Measurements from ENCODE around the gene B4GALNT2. TPM values are rescaled to one million over a fixed set of nuclear protein-coding genes. Genes with fewer than 3 reads are reported as not detected.

B4GALNT2 gene
- total and polyA plus RNA-seq, 2 of the 8 experiments (the other 6 are each of a cell fraction or from before 2014, with no cell fraction given), result not detected

GRCh38 chr17:49085565-49086315 is 46.8 kb upstream of the B4GALNT2 start (continued):
- TF ChIP-seq CTBP2 (IDR thresholded peaks at IDR 0.05; ENCODE audit: borderline replicate concordance, insufficient read depth, insufficient read length, low read length) (no peak), EP300 (IDR thresholded peaks at IDR 0.05; ENCODE audit: borderline replicate concordance in 1 of 2, low read depth in 2 of 2, low read length in 2 of 2) (no peak), SP4 (IDR thresholded peaks at IDR 0.05; ENCODE audit: low read length) (no peak), ZNF274 (IDR thresholded peaks at IDR 0.05; ENCODE audit: borderline replicate concordance, extremely low read depth, low read length) (no peak), TAF7 (optimal IDR thresholded peaks at IDR 0.05; ENCODE audit: borderline replicate concordance, low read depth, low read length) (no peak)
